Measurements from ENCODE around the gene RCOR1.

Gene RCOR1

GRCh38 chr14:102661614-102662013 lies 69.2 kb downstream of the RCOR1 start:
- H3K27ac ChIP-seq (ENCODE audit: low read depth, low read length, poor library complexity, severe bottlenecking): no peak overlapping the region
- H3F3A ChIP-seq (ENCODE audit: insufficient read depth, low read length): no peaks in the 10 kb centered on the region
- no peaks in the 10 kb centered on the region for H3K4me1 ChIP-seq (ENCODE audit: insufficient read depth, low read length, severe bottlenecking)
- peaks cover 24% of the 10 kb centered on the region for H3K79me2 ChIP-seq (ENCODE audit: insufficient read depth, low read length)
- no peaks in the 10 kb centered on the region for H3K27me3 ChIP-seq (ENCODE audit: insufficient read depth, low read length)
- no peaks in the 10 kb centered on the region for H4K20me1 ChIP-seq (ENCODE audit: insufficient read depth, low read length)
- no peak overlapping the region for H3K9ac ChIP-seq (ENCODE audit: low read length)
- TF ChIP-seq CTCF (IDR thresholded peaks at IDR 0.05; ENCODE audit: low read length): no peak
- TF ChIP-seq EZH2 (IDR thresholded peaks at IDR 0.05; ENCODE audit: borderline replicate concordance, low read length): no peak
- no peak overlapping the region for H3K4me3 ChIP-seq (ENCODE audit: low read depth, low read length, poor library complexity, severe bottlenecking)
- H3K9me3 ChIP-seq (ENCODE audit: low read length): no peaks in the 10 kb centered on the region
- no peaks in the 10 kb centered on the region for H3K36me3 ChIP-seq (ENCODE audit: insufficient read depth, low read length)
- H2AFZ ChIP-seq (ENCODE audit: low read length): no peak overlapping the region
- no peaks in the 10 kb centered on the region for H3K9me2 ChIP-seq (ENCODE audit: low read depth, low read length)
- H3K4me2 ChIP-seq (ENCODE audit: low read length): no peak overlapping the region

- no peaks in the 10 kb centered on the region for H4K20me1 ChIP-seq (ENCODE audit: insufficient read depth, low read length)
- no peak overlapping the region for H2AFZ ChIP-seq (ENCODE audit: low read length)
- H3K4me3 ChIP-seq (ENCODE audit: low read depth, low read length, poor library complexity, severe bottlenecking): no peak overlapping the region
- TF ChIP-seq CTCF (IDR thresholded peaks at IDR 0.05; ENCODE audit: low read length) (no peak), EZH2 (IDR thresholded peaks at IDR 0.05; ENCODE audit: borderline replicate concordance, low read length) (no peak)
- H3K9me2 ChIP-seq (ENCODE audit: low read depth, low read length): no peaks in the 10 kb centered on the region
- H3K4me2 ChIP-seq (ENCODE audit: low read length): no peak overlapping the region
- H3K27ac ChIP-seq (ENCODE audit: low read depth, low read length, poor library complexity, severe bottlenecking): no peak overlapping the region
- no peaks in the 10 kb centered on the region for H3F3A ChIP-seq (ENCODE audit: insufficient read depth, low read length)
- no peaks in the 10 kb centered on the region for H3K27me3 ChIP-seq (ENCODE audit: insufficient read depth, low read length)
- H3K79me2 ChIP-seq (ENCODE audit: insufficient read depth, low read length): peaks cover 24% of the 10 kb centered on the region
- H3K9me3 ChIP-seq (ENCODE audit: low read length): no peaks in the 10 kb centered on the region
- H3K9ac ChIP-seq (ENCODE audit: low read length): no peak overlapping the region
- H3K36me3 ChIP-seq (ENCODE audit: insufficient read depth, low read length): no peaks in the 10 kb centered on the region
- peaks cover 4% of the 10 kb centered on the region for H3K4me1 ChIP-seq (ENCODE audit: insufficient read depth, low read length, severe bottlenecking)
These were observed 70.4 kb downstream of the RCOR1 start for GRCh38 chr14:102662636-102663430.

GRCh38 chr14:102663440-102663839 lies 71.0 kb downstream of the RCOR1 start:
- Histone ChIP-seq H3K9me2 (ENCODE audit: low read depth, low read length) (no peaks in the 10 kb centered on the region), H3K9ac (ENCODE audit: low read length) (no peak overlapping the region), H3K27me3 (ENCODE audit: insufficient read depth, low read length) (no peaks in the 10 kb centered on the region), H3K27ac (ENCODE audit: low read depth, low read length, poor library complexity, severe bottlenecking) (no peak overlapping the region), H3K36me3 (ENCODE audit: insufficient read depth, low read length) (no peaks in the 10 kb centered on the region), H3K4me2 (ENCODE audit: low read length) (no peak overlapping the region), H3K4me3 (ENCODE audit: low read depth, low read length, poor library complexity, severe bottlenecking) (no peak overlapping the region), H3K9me3 (ENCODE audit: low read length) (no peaks in the 10 kb centered on the region), H3K79me2 (ENCODE audit: insufficient read depth, low read length) (peaks cover 23% of the 10 kb centered on the region), H3K4me1 (ENCODE audit: insufficient read depth, low read length, severe bottlenecking) (peaks cover 10% of the 10 kb centered on the region), H2AFZ (ENCODE audit: low read length) (no peak overlapping the region), H3F3A (ENCODE audit: insufficient read depth, low read length) (no peaks in the 10 kb centered on the region), H4K20me1 (ENCODE audit: insufficient read depth, low read length) (no peaks in the 10 kb centered on the region)
- no peak for TF ChIP-seq CTCF (IDR thresholded peaks at IDR 0.05; ENCODE audit: low read length)
- TF ChIP-seq EZH2 (IDR thresholded peaks at IDR 0.05; ENCODE audit: borderline replicate concordance, low read length): no peak

Data from OCI-LY1 (cell line).